ENCODE data around the gene RNF40. TPM values are rescaled to one million over a fixed set of nuclear protein-coding genes. Genes with fewer than 3 reads are reported as not detected.
A peak's percentile ranks its signal among the peaks of the same experiment; 100 is the strongest.

Gene RNF40
- total RNA-seq, 8 experiments from 2014 or later, result 65.9 to 124 (median 90.3) TPM

DNA sequence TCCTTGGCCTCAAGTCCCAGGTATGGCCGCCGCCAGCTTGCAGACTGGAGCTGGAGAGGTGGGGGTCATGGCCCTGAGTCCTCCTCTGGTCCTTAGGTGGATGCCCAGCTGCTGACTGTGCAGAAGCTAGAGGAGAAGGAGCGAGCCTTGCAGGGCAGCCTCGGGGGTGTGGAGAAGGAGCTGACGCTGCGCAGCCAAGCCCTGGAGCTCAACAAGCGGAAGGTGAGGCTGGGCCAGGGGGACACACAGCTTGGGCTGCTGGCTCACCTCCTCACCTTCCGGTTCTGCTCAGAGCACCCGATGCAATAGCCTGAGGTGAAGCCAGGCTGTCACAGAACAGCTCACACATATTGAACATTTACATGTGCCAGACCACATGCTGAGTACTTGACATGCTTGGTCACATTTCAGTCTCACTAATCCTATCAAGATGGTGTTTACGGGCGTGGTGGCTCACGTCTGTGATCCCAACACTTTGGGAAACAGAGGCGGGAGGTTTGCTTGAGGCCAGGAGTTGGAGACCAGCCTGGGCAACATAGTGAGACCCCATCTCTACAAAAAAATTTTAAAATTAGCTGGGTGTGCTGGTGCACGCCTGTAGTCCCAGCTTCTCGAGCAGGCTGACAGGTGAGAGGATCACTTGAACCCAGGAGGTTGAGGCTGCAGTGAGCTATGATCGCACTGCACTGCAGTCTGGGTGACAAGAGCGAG is 7.4 kb downstream of the RNF40 start:
- ATAC-seq (replicated peaks in 6 of 8), result no peak
- in situ Hi-C loops (cut with MboI; ENCODE audit: low pct_unique_long_range_greater_than_20kb in 2 of 9, low sequenced_read_pairs in 9 of 9, unreplicated experiment in 9 of 9), result no loop called here
- 75 to 100% (median 97%) methylated on average over 2 to 13 of the region's 17 CpGs; no CpG with 5 or more reads in 5 of the 10 experiments for WGBS, 10 experiments
- Histone ChIP-seq H3K27ac (no peak overlapping the region), H3K4me3 (no peak overlapping the region), H3K4me1 (replicated peaks in 1 of 2) (peaks cover 0 to 1% of the 10 kb centered on the region in 2 donors)

DNA sequence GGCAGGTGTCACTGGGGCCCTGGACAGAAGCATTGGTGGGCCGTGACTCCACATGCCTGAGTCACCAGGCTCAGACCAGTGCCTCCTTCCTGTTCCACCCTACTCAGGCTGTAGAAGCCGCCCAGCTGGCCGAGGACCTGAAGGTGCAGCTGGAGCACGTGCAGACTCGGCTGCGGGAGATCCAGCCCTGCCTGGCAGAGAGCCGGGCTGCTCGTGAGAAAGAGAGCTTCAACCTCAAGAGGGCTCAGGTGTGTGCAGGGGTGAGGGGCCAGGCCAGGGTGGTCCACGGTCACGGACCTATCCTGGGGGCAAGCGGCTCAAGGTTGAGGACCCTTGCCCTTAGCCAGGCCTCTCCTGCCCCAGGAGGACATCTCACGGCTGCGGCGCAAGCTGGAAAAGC is 9.6 kb downstream of the RNF40 start:
- Histone ChIP-seq H3K4me3 (no peak overlapping the region), H3K4me1 (replicated peaks in 1 of 2) (peaks cover 9 to 12% of the 10 kb centered on the region in 2 donors), H3K27ac (no peak overlapping the region)
- WGBS, 10 experiments, result 60 to 100% (median 96%) methylated on average over 1 to 9 of the region's 14 CpGs; no CpG with 5 or more reads in 6 of the 10 experiments
- peak in 2 of 8 experiments; percentile 1 to 19 for ATAC-seq (replicated peaks in 6 of 8)
- in situ Hi-C loops (cut with MboI; ENCODE audit: low pct_unique_long_range_greater_than_20kb in 2 of 9, low sequenced_read_pairs in 9 of 9, unreplicated experiment in 9 of 9), result no loop called here

DNA sequence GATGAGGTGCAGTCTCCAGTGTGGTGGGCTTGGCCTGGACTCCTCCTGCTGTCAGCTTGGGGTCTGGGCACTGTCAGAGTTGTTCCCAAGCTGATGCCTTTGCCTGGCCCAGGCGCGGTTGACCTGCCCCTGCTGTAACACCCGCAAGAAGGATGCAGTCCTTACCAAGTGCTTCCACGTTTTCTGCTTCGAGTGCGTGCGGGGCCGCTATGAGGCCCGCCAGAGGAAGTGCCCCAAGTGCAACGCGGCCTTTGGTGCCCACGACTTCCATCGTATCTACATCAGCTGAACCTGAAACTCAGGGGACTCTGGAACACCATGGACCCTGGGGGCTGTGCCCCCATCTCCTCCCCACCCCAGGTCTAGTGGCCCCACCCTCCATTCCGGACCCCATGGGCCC is 11.7 kb downstream of the RNF40 start:
- no peak for ATAC-seq (replicated peaks in 6 of 8)
- in situ Hi-C loops (cut with MboI; ENCODE audit: low pct_unique_long_range_greater_than_20kb in 2 of 9, low sequenced_read_pairs in 9 of 9, unreplicated experiment in 9 of 9), result no loop called here
- Histone ChIP-seq H3K4me1 (replicated peaks in 1 of 2) (peaks cover 20 to 22% of the 10 kb centered on the region in 2 donors), H3K27ac (no peak overlapping the region), H3K4me3 (no peak overlapping the region)
- 95 to 98% methylated on average over 7 to 8 of the region's 14 CpGs; no CpG with 5 or more reads in 8 of the 10 experiments for WGBS, 10 experiments

DNA sequence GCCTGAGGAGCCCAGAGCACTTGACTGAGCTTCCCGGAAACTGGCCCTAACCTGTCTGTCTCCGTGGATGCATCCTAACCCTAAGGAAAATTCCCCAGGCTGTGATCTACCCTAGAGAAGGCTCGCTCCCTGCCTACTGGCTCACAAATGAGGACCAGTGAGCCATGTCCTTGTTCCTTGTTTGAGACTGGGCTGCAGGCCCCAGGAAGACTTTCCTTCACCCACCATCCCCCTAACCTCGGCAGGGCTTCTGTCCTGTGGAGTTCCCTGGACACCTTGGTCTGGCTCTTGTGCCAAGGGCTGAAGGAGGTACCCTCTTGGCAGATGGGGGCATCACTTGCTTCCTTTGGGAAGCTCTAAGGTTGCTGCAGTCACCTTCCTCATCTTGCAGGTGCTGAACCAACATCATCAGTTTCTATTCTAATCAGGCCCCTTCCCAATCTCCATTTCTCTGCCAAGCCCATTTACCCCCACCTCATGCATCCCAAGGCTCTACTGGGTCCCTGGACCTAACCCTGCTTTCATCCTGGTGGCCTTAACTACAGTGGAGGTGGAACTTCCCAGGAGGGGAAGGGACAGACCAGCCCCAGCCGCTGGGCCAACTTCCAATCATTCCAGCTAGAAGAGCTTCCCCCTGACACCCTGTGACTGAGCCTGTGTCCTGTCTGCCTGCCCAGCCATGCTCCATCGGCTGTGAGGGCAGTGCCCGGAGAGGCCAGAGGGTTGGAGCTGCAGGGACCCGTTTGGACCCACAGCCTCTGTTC is 12.4 kb downstream of the RNF40 start:
- Histone ChIP-seq H3K4me1 (replicated peaks in 1 of 2) (peaks cover 20 to 22% of the 10 kb centered on the region in 2 donors), H3K4me3 (peak overlapping the region; percentile 50 to 62 (median 59)), H3K27ac (peak overlapping the region; percentile 89 to 94)
- in situ Hi-C loops (cut with MboI; ENCODE audit: low pct_unique_long_range_greater_than_20kb in 2 of 9, low sequenced_read_pairs in 9 of 9, unreplicated experiment in 9 of 9), result loop anchor here in 2 of 9 experiments (25.0 kb wide), 1 partner anchor 113 kb away; the partner anchor contains the start of genes BCL7C (in 2 of the 2) and CTF1 (in 2 of the 2)
- ATAC-seq (replicated peaks in 6 of 8), result peak; percentile 1 to 22 (median 8)
- WGBS, 10 experiments, result 17 to 80% (median 70%) methylated on average over 1 to 4 of the region's 8 CpGs; no CpG with 5 or more reads in 5 of the 10 experiments

DNA sequence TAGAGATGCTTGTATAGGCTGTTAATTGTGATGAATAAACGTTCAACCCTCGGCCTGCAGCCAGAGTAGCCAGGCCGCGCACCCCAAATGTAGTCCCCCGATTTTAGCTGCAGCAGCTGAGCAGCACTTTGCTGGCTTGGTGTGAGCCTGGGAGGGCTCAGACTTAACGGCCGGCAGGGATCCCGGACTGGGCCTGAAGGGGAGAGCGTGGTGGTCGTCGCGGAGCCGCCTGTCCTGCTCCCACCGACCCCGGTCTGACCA is 12.9 kb downstream of the RNF40 start:
- in situ Hi-C loops (cut with MboI; ENCODE audit: low pct_unique_long_range_greater_than_20kb in 2 of 9, low sequenced_read_pairs in 9 of 9, unreplicated experiment in 9 of 9), result loop anchor here in 2 of 9 experiments (25.0 kb wide), 1 partner anchor 112 kb away; the partner anchor contains the start of genes BCL7C (in 2 of the 2) and CTF1 (in 2 of the 2)
- Histone ChIP-seq H3K4me1 (replicated peaks in 1 of 2) (peaks cover 20 to 22% of the 10 kb centered on the region in 2 donors), H3K27ac (peak overlapping the region; percentile 89 to 94), H3K4me3 (peak overlapping the region; percentile 50 to 62 (median 59))
- no peak for ATAC-seq (replicated peaks in 6 of 8)
- 0 to 71% (median 38%) methylated on average over 1 to 4 of the region's 15 CpGs; no CpG with 5 or more reads in 6 of the 10 experiments for WGBS, 10 experiments

DNA sequence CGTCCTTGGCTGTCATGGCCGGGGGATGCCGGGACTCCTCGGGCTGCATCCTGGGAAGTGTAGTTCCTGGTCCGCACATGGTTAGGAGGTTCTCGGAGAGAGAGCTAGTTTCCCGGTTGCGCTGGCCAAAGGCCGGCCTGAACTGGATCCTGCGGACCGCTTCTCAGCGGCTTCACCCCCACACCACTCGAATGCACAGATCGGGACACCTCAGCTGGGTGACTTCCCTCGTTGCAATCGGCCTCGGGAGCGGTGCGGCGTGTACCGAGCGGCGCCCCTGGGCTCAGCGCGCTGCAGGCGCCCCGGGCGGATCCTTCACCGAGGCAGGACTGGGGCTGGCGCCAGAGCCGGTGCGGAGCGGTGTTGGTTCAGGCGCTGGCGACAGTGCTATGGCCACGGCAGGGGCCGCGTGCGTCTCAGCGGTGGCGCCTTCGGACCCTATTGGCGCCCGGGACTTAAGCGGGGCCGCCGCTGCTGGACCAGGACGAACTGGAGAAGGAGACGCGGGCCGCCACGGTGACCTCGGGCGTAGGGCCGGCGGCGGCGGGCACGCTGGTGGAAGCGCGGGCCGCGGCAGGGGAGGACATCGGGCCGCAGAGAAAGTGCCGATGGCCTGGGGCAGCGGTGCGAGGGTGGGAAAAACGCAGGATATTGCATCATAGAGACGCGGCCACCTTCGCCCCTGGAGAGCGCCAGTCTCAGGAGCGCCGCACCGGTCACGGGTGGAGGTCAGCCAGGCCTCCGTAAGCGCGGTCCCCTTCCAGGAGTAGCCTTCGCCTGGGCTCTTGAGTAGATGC is 13.5 kb downstream of the RNF40 start:
- peak overlapping the region; percentile 50 to 62 (median 59) for H3K4me3 ChIP-seq
- peaks cover 20 to 22% of the 10 kb centered on the region in 2 donors for H3K4me1 ChIP-seq (replicated peaks in 1 of 2)
- WGBS, 10 experiments, result 0 to 1% (median 0%) methylated on average over 1 to 24 of the region's 81 CpGs; no CpG with 5 or more reads in 4 of the 10 experiments
- H3K27ac ChIP-seq, result peak overlapping the region; percentile 89 to 94
- in situ Hi-C loops (cut with MboI; ENCODE audit: low pct_unique_long_range_greater_than_20kb in 2 of 9, low sequenced_read_pairs in 9 of 9, unreplicated experiment in 9 of 9), result loop anchor here in 2 of 9 experiments (25.0 kb wide), 1 partner anchor 112 kb away; the partner anchor contains the start of genes BCL7C (in 2 of the 2) and CTF1 (in 2 of the 2)
- peak; percentile 71 to 91 (median 88) for ATAC-seq (replicated peaks in 6 of 8)

DNA sequence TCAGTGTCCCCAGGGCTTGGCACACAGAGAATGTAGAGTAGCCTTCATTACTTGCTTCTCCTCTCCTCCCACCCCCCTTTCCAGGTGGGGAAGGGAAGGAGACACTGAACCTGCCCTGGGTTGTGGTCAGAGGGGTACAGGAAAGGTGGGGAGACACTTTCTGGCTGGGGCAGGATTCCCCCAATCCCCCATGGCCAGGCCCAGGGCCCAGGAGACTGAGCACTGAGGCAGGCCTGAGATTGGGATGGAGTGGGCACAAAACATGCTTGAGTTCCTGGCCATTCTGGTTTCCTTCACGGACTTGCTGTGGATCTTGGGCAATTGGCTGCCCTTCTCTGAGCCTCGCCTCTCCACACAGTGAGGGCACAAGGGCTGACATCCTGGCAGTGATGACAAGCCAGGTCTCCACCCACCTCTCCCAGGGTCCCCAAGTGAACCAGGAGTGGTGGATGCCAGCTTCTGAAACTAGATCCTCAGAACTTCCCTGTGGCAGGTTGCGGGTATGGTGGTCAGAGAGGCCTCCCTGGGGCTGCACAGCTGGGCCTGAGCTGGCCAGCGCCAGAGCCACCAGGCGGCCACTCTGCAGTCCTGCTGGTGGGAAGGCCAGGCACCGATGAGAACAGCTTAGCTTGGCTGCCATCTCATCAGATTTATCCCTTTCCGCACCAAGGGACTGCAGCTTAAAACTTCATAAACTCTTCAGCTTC is 15.6 kb downstream of the RNF40 start:
- no peak overlapping the region for H3K4me3 ChIP-seq
- no peak overlapping the region for H3K27ac ChIP-seq
- ATAC-seq (replicated peaks in 6 of 8), result no peak
- in situ Hi-C loops (cut with MboI; ENCODE audit: low pct_unique_long_range_greater_than_20kb in 2 of 9, low sequenced_read_pairs in 9 of 9, unreplicated experiment in 9 of 9), result loop anchor here in 2 of 9 experiments (25.0 kb wide), 1 partner anchor 110 kb away; the partner anchor contains the start of genes BCL7C (in 2 of the 2) and CTF1 (in 2 of the 2)
- peaks cover 20 to 22% of the 10 kb centered on the region in 2 donors for H3K4me1 ChIP-seq (replicated peaks in 1 of 2)
- 60 to 100% (median 90%) methylated on average over 1 to 2 of the region's 7 CpGs; no CpG with 5 or more reads in 6 of the 10 experiments for WGBS, 10 experiments

DNA sequence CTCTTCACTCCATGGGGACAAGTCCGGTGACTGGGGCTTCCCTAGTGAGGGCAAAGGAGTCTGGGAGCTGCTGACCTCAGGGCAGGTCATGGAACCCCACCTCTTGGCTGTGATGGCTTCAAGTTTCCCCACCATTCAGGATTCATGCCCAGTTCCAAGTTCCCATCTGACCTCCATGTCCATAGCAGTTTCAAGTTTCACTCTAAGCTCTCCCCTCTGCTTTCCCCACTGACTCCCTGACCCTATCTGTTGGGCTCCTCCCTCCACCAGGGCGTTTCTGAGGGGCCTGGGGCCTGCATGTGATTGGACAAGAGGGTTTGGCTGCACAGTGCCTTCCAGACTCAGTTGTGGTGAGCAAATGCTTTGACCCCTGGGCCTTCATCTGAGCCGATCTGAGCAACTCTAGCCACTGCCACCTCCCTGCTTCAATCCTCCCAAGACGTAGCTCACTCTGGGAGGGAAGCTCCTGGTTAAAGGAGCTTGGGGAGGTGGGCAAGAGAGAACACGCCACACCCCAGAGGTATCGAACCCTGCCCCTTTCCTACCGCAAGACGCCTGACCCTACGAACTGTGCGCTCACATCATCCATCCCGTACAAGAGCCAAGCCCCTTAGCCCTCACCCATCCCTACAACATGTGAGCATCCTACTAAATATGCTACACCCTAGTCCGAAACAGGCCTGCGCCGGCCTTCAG is 16.6 kb downstream of the RNF40 start:
- Histone ChIP-seq H3K27ac (no peak overlapping the region), H3K4me1 (replicated peaks in 1 of 2) (peaks cover 20 to 22% of the 10 kb centered on the region in 2 donors), H3K4me3 (no peak overlapping the region)
- in situ Hi-C loops (cut with MboI; ENCODE audit: low pct_unique_long_range_greater_than_20kb in 2 of 9, low sequenced_read_pairs in 9 of 9, unreplicated experiment in 9 of 9), result loop anchor here in 2 of 9 experiments (25.0 kb wide), 1 partner anchor 109 kb away; the partner anchor contains the start of genes BCL7C (in 2 of the 2) and CTF1 (in 2 of the 2)
- 33 to 100% (median 100%) methylated on average over 1 to 2 of the region's 14 CpGs; no CpG with 5 or more reads in 7 of the 10 experiments for WGBS, 10 experiments
- ATAC-seq (replicated peaks in 6 of 8), result no peak

DNA sequence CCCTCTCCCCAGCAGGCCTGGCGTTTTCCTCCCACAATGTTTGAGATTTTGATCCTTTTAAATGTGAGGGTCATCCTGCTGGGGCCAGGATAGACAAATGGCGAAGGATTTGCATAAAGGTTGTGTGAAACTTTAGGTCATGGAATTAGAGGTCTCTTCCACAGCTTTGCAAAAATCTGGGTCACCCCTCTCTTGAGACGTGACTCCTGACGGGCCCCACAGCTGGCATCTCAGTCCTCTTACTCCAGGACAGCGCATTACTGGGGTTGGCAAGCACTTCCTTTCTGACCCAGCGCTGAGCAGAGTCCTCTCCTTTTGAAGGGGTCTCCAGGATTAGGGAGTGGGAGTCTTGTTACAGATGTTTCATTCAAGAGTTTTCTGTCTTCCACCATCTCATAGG is 17.5 kb downstream of the RNF40 start:
- Histone ChIP-seq H3K4me1 (replicated peaks in 1 of 2) (peaks cover 18 to 22% of the 10 kb centered on the region in 2 donors), H3K27ac (no peak overlapping the region), H3K4me3 (no peak overlapping the region)
- no peak for ATAC-seq (replicated peaks in 6 of 8)
- in situ Hi-C loops (cut with MboI; ENCODE audit: low pct_unique_long_range_greater_than_20kb in 2 of 9, low sequenced_read_pairs in 9 of 9, unreplicated experiment in 9 of 9), result loop anchor here in 2 of 9 experiments (25.0 kb wide), 1 partner anchor 108 kb away; the partner anchor contains the start of genes BCL7C (in 2 of the 2) and CTF1 (in 2 of the 2)
- WGBS, 10 experiments, result 20 to 100% (median 93%) methylated on average over 1 to 3 of the region's 6 CpGs; no CpG with 5 or more reads in 4 of the 10 experiments

DNA sequence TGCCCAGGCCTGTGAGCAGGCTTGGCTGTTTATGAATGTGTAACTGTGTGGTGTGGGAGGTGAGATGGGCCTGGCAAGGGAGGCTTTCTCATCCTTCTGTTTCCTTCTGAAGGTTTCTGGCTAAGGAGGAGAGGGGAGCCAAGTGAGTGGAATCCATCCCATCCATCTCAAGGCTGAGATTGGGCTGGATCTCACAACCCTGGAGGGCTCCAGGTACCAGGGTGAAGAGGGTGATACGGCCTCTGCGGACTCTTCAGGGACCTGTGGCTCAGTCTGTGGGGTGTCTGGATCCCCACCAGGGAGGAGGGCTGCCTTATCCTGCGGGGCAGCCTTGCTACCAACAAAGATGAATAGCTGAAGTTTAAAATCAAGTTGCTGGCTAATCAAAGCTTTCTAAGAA is 17.9 kb downstream of the RNF40 start:
- in situ Hi-C loops (cut with MboI; ENCODE audit: low pct_unique_long_range_greater_than_20kb in 2 of 9, low sequenced_read_pairs in 9 of 9, unreplicated experiment in 9 of 9), result loop anchor here in 2 of 9 experiments (25.0 kb wide), 1 partner anchor 107 kb away; the partner anchor contains the start of genes BCL7C (in 2 of the 2) and CTF1 (in 2 of the 2)
- H3K4me3 ChIP-seq, result no peak overlapping the region
- no peak for ATAC-seq (replicated peaks in 6 of 8)
- no peak overlapping the region for H3K27ac ChIP-seq
- WGBS, 10 experiments, result 71 to 100% methylated on average over 1 to 2 of the region's 3 CpGs; no CpG with 5 or more reads in 8 of the 10 experiments
- H3K4me1 ChIP-seq (replicated peaks in 1 of 2), result peaks cover 14 to 18% of the 10 kb centered on the region in 2 donors

DNA sequence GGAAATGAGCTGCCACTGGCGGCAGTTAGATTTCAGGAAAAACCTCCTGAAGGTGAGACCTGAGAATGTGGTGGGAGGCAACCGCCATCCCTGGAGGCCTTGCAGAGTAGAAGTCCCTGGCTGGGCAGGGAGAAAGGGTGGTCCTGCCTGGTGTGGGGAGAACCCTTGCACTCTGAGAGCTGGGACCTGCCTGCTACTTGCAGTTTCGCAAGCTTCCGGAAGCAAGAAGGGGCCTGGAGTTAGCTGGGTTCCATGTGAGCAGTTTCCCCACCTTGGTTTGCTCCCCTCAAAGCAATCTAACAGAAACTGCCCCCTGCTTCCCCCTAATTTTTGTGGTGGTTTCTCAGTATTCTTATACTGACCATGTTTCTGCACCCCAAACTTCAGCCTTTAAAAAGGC is 18.4 kb downstream of the RNF40 start:
- Histone ChIP-seq H3K4me3 (no peak overlapping the region), H3K27ac (no peak overlapping the region), H3K4me1 (replicated peaks in 1 of 2) (peaks cover 15 to 18% of the 10 kb centered on the region in 2 donors)
- in situ Hi-C loops (cut with MboI; ENCODE audit: low pct_unique_long_range_greater_than_20kb in 2 of 9, low sequenced_read_pairs in 9 of 9, unreplicated experiment in 9 of 9), result loop anchor here in 2 of 9 experiments (25.0 kb wide), 1 partner anchor 107 kb away; the partner anchor contains the start of genes BCL7C (in 2 of the 2) and CTF1 (in 2 of the 2)
- 85 to 100% (median 91%) methylated on average over 1 to 4 of the region's 4 CpGs; no CpG with 5 or more reads in 4 of the 10 experiments for WGBS, 10 experiments
- ATAC-seq (replicated peaks in 6 of 8), result no peak
